Osteocyte (in vitro differentiated cells): ENCODE results near the gene CFAP100. TPM values are rescaled to one million over a fixed set of nuclear protein-coding genes. Genes with fewer than 3 reads are reported as not detected.

Experiments
- DNase-seq: peaks from one replicate; pipeline ENCODE4 v3.0.0; 2021; ENCODE audit warnings: mixed read lengths; ENCODE audit not compliant: unreplicated experiment; ENCODE audit errors: extremely low spot score
- H3K27ac Mint-ChIP-seq: one replicate; pipeline ENCODE4 v1.8.0; 2021; ENCODE audit warnings: mild to moderate bottlenecking, mixed read lengths; ENCODE audit not compliant: unreplicated experiment
- H3K27me3 Mint-ChIP-seq: one replicate; pipeline ENCODE4 v1.8.0; 2021; ENCODE audit warnings: mixed read lengths; ENCODE audit not compliant: unreplicated experiment
- H3K36me3 Mint-ChIP-seq: one replicate; pipeline ENCODE4 v1.8.0; 2021; ENCODE audit warnings: mixed read lengths; ENCODE audit not compliant: unreplicated experiment
- H3K4me1 Mint-ChIP-seq: one replicate; pipeline ENCODE4 v1.8.0; 2021; ENCODE audit warnings: mixed read lengths; ENCODE audit not compliant: unreplicated experiment
- H3K4me3 Mint-ChIP-seq: one replicate; pipeline ENCODE4 v1.8.0; 2021; ENCODE audit warnings: mild to moderate bottlenecking, moderate library complexity, mixed read lengths; ENCODE audit not compliant: unreplicated experiment
- H3K9me3 Mint-ChIP-seq: one replicate; pipeline ENCODE4 v1.8.0; 2021; ENCODE audit warnings: mixed read lengths; ENCODE audit not compliant: unreplicated experiment
- total RNA-seq: library from RNA; stranded (reverse); gene quantifications from 2 replicates; pipeline ENCODE4 v1.2.1, GENCODE V29; 2021
- TF ChIP-seq, protein P1 (sequence below): fragments of 200-600 bp; sonication (generic); IDR thresholded peaks from 2 replicates; pipeline ENCODE4 v1.5.0; 2021; ENCODE audit warnings: antibody characterized with exemption, mild to moderate bottlenecking, moderate library complexity

The CFAP100 gene
- total RNA-seq, 1 donor from 2014 or later = not detected

DNA sequence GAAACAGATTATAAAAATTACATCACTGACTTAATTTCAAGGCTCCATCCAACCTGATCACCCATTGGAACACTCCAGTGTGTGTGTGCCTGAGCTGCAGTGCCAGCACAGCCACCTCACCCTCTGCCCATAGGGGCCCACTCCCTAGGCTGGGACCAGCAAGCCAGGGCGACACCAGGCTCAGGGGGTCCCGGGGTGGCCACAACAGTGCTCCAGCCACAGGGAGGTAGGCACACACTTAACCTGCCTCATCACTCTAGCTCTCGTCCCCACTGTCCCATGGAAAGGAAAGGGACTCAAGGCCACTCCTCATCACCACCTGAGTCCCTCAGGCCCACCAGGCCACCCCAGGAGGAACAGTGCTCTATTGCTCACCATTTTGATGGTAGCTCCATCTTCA lies 56.0 kb downstream of the CFAP100 start:
- no peak overlapping the region for H3K4me3 Mint-ChIP-seq
- no peak overlapping the region for H3K27ac Mint-ChIP-seq
- H3K9me3 Mint-ChIP-seq = no peaks in the 10 kb centered on the region
- H3K4me1 Mint-ChIP-seq = peaks cover 3% of the 10 kb centered on the region
- H3K36me3 Mint-ChIP-seq = peaks cover 32% of the 10 kb centered on the region
- DNase-seq = peak; percentile 68
- no peaks in the 10 kb centered on the region for H3K27me3 Mint-ChIP-seq
- TF ChIP-seq, protein P1, sequence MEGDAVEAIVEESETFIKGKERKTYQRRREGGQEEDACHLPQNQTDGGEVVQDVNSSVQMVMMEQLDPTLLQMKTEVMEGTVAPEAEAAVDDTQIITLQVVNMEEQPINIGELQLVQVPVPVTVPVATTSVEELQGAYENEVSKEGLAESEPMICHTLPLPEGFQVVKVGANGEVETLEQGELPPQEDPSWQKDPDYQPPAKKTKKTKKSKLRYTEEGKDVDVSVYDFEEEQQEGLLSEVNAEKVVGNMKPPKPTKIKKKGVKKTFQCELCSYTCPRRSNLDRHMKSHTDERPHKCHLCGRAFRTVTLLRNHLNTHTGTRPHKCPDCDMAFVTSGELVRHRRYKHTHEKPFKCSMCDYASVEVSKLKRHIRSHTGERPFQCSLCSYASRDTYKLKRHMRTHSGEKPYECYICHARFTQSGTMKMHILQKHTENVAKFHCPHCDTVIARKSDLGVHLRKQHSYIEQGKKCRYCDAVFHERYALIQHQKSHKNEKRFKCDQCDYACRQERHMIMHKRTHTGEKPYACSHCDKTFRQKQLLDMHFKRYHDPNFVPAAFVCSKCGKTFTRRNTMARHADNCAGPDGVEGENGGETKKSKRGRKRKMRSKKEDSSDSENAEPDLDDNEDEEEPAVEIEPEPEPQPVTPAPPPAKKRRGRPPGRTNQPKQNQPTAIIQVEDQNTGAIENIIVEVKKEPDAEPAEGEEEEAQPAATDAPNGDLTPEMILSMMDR = no peak

DNA sequence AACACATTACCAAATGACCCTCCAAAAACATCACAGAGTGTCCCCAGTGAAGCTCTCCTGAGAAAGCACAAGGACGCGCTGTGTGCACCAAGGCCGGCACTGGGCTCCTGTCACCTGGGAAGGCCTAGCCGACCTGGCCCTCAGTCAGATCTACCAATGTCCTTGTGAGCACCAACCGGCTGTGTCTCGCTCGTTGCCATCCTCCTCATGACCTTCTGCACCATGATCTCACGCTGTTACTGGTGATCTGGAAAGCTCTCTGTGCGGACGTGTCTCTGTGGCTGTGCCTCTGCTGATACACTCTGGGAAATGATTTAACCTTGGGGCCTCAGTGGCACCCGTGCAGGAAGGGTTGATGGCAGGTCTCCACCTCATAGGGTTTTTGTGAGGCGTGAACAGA lies 56.8 kb downstream of the CFAP100 start:
- Mint-ChIP-seq H3K27ac (no peak overlapping the region), H3K9me3 (no peaks in the 10 kb centered on the region), H3K36me3 (peaks cover 33% of the 10 kb centered on the region), H3K27me3 (no peaks in the 10 kb centered on the region), H3K4me3 (no peak overlapping the region), H3K4me1 (peaks cover 5% of the 10 kb centered on the region)
- TF ChIP-seq, protein P1 = no peak
- DNase-seq = peak; percentile 70

DNA sequence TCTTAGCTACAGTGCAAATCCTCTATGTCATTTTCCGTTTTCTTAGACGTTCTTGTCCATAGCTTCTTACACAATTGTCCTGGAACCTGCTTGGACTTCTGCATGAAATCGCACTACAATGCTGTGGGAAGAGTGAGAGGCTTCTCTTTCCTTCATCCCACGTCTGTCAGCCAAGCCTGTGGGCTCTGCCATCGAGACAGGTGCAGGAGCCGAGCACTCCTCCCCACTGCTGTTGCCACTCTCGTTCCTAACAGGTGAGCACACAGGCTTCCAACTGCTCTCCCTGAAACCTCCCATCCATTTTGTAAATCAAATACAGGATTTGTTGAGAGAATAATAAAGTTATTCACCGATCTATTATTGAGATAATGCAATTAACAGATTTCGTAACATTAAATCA lies 57.5 kb downstream of the CFAP100 start:
- DNase-seq = peak; percentile 36
- Mint-ChIP-seq H3K27me3 (no peaks in the 10 kb centered on the region), H3K36me3 (peaks cover 35% of the 10 kb centered on the region), H3K9me3 (no peaks in the 10 kb centered on the region), H3K27ac (no peak overlapping the region), H3K4me3 (no peak overlapping the region), H3K4me1 (peaks cover 2% of the 10 kb centered on the region)
- TF ChIP-seq, protein P1 = no peak

DNA sequence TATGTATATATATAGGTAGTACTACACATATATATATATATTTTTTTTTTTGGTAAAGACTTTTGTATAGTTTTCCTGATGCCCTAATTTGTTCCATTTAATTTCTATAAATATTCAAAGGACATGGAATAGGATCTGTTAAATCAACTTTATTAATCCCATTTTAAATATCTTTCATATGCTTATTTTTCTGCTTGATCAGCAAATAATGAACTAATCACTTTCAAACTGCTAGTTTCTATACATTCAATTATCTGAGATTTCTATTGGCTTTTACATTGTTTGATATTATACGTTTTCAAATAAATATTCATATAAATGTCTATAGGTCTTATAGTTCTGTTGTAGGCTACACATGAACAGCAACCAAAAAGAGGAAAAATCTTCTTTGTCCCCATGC lies 59.3 kb downstream of the CFAP100 start:
- Mint-ChIP-seq H3K27me3 (no peaks in the 10 kb centered on the region), H3K27ac (no peak overlapping the region), H3K4me1 (peaks cover 2% of the 10 kb centered on the region), H3K9me3 (no peaks in the 10 kb centered on the region), H3K36me3 (peaks cover 45% of the 10 kb centered on the region), H3K4me3 (no peak overlapping the region)
- no peak for DNase-seq
- TF ChIP-seq, protein P1 = no peak

DNA sequence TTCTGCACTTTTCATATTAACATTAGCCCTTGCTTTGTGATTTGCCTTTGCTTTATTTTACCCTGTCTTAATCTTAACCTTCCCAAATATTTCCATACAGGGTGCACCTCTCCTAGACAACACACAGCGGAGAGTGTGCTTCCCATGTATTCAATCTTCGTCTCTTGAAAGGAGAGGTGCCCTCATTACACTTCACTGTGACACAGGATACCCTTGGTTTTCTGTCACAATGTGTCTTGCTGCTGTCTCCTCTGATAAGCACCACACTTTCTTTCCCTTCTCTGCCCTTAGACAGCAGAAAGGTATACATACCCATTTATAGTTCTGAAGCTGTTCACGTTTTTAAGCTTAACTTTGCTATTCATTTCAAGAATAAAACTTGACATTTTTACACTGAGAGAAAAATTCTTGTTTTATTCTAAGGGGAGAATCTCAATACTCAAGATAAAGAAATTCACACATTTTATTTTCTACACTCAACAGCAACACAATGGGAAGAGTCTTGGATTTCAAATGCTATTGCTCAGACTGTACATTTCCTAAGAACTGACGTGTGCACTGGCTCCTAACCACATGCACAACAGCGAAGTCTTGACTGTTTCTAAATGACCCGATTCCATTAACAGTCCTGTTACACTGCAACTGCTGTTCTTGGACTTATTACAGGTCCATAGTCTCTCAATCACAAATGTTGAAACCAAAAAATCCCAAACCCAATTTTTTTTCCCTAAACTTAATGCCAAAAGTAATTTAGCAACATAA lies 59.9 kb downstream of the CFAP100 start:
- Mint-ChIP-seq H3K27me3 (no peaks in the 10 kb centered on the region), H3K9me3 (no peaks in the 10 kb centered on the region), H3K4me1 (peaks cover 2% of the 10 kb centered on the region), H3K27ac (no peak overlapping the region), H3K36me3 (peaks cover 45% of the 10 kb centered on the region), H3K4me3 (no peak overlapping the region)
- no peak for DNase-seq
- TF ChIP-seq, protein P1 = no peak
